Glutamatergic neuron (in vitro differentiated cells): Measurements from ENCODE around the gene ALOX15B. TPM values are rescaled to one million over a fixed set of nuclear protein-coding genes. Genes with fewer than 3 reads are reported as not detected.
A peak's percentile ranks its signal among the peaks of the same experiment; 100 is the strongest.

Experiments
- DNase-seq: peaks from one replicate; pipeline ENCODE4 v3.0.0; 2022
- H3K27ac Mint-ChIP-seq: one replicate; pipeline ENCODE4 v1.8.0; 2020; ENCODE audit warnings: mild to moderate bottlenecking, mixed read lengths, inconsistent platforms; ENCODE audit not compliant: unreplicated experiment
- H3K27me3 Mint-ChIP-seq: one replicate; pipeline ENCODE4 v1.8.0; 2020; ENCODE audit warnings: mild to moderate bottlenecking, moderate library complexity, mixed read lengths, inconsistent platforms; ENCODE audit not compliant: unreplicated experiment
- H3K36me3 Mint-ChIP-seq: one replicate; pipeline ENCODE4 v1.8.0; 2020; ENCODE audit warnings: mild to moderate bottlenecking, mixed read lengths, inconsistent platforms; ENCODE audit not compliant: unreplicated experiment
- H3K4me1 Mint-ChIP-seq: one replicate; pipeline ENCODE4 v1.8.0; 2020; ENCODE audit warnings: mild to moderate bottlenecking, low read depth, mixed read lengths, inconsistent platforms; ENCODE audit not compliant: unreplicated experiment
- H3K4me3 Mint-ChIP-seq: one replicate; pipeline ENCODE4 v1.8.0; 2020; ENCODE audit warnings: mild to moderate bottlenecking, mixed read lengths, inconsistent platforms; ENCODE audit not compliant: unreplicated experiment
- H3K9me3 Mint-ChIP-seq: one replicate; pipeline ENCODE4 v1.8.0; 2020; ENCODE audit warnings: mild to moderate bottlenecking, moderate library complexity, mixed read lengths, inconsistent platforms; ENCODE audit not compliant: unreplicated experiment
- long read RNA-seq: library from polyadenylated mRNA; unstranded; transcript quantifications from one replicate; pipeline ENCODE4 v2.0.0, GENCODE V29; 2020; ENCODE audit not compliant: unreplicated experiment
- total RNA-seq: library from RNA; stranded (reverse); fragmentation: NEBNext Ultra II Directional; extraction: Animal tissue kit (Norgen Biotek cat#: 25700); gene quantifications from one replicate; pipeline ENCODE4 v1.2.1, GENCODE V29; 2021; ENCODE audit not compliant: unreplicated experiment
- TF ChIP-seq, protein P1 (sequence below): fragments of 200-600 bp; sonication (generic); IDR thresholded peaks from one replicate; pipeline ENCODE4 v1.5.0; 2021; ENCODE audit not compliant: partially characterized antibody, unreplicated experiment

The ALOX15B gene, protein sequence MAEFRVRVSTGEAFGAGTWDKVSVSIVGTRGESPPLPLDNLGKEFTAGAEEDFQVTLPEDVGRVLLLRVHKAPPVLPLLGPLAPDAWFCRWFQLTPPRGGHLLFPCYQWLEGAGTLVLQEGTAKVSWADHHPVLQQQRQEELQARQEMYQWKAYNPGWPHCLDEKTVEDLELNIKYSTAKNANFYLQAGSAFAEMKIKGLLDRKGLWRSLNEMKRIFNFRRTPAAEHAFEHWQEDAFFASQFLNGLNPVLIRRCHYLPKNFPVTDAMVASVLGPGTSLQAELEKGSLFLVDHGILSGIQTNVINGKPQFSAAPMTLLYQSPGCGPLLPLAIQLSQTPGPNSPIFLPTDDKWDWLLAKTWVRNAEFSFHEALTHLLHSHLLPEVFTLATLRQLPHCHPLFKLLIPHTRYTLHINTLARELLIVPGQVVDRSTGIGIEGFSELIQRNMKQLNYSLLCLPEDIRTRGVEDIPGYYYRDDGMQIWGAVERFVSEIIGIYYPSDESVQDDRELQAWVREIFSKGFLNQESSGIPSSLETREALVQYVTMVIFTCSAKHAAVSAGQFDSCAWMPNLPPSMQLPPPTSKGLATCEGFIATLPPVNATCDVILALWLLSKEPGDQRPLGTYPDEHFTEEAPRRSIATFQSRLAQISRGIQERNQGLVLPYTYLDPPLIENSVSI
- total RNA-seq = not detected
- long read RNA-seq = 0 reads

DNA sequence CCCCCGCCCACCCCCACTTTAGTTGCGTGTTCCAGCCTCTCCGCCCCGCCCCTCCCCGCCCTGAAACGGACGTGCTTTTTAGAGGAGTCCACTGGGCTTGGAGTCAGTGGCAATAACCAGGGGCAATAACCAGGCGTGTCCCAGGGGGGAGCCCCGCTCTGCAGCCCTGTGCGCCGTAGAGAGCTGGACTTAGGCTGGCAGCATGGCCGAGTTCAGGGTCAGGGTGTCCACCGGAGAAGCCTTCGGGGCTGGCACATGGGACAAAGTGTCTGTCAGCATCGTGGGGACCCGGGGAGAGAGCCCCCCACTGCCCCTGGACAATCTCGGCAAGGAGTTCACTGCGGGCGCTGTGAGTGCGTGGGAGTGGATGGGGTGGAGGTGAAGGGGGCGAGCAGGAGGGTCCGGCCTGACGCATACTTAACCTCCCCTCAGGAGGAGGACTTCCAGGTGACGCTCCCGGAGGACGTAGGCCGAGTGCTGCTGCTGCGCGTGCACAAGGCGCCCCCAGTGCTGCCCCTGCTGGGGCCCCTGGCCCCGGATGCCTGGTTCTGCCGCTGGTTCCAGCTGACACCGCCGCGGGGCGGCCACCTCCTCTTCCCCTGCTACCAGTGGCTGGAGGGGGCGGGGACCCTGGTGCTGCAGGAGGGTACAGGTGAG lies at the start of gene ALOX15B:
TSS of gene ALOX15B (plus strand) at position 106 of the 657 bp plus-strand sequence. CDS start at position 203, 97 bp downstream.
- no peaks in the 10 kb centered on the region for H3K9me3 Mint-ChIP-seq
- H3K27ac Mint-ChIP-seq = no peak within 1 kb of the TSS
- no peaks in the 10 kb centered on the region for H3K36me3 Mint-ChIP-seq
- peaks cover 17% of the 10 kb centered on the region for H3K27me3 Mint-ChIP-seq
- no peak within 1 kb of the TSS for H3K4me3 Mint-ChIP-seq
- no peak for DNase-seq
- H3K4me1 Mint-ChIP-seq = no peaks in the 10 kb centered on the region
- TF ChIP-seq, protein P1, sequence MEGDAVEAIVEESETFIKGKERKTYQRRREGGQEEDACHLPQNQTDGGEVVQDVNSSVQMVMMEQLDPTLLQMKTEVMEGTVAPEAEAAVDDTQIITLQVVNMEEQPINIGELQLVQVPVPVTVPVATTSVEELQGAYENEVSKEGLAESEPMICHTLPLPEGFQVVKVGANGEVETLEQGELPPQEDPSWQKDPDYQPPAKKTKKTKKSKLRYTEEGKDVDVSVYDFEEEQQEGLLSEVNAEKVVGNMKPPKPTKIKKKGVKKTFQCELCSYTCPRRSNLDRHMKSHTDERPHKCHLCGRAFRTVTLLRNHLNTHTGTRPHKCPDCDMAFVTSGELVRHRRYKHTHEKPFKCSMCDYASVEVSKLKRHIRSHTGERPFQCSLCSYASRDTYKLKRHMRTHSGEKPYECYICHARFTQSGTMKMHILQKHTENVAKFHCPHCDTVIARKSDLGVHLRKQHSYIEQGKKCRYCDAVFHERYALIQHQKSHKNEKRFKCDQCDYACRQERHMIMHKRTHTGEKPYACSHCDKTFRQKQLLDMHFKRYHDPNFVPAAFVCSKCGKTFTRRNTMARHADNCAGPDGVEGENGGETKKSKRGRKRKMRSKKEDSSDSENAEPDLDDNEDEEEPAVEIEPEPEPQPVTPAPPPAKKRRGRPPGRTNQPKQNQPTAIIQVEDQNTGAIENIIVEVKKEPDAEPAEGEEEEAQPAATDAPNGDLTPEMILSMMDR = no peak

DNA sequence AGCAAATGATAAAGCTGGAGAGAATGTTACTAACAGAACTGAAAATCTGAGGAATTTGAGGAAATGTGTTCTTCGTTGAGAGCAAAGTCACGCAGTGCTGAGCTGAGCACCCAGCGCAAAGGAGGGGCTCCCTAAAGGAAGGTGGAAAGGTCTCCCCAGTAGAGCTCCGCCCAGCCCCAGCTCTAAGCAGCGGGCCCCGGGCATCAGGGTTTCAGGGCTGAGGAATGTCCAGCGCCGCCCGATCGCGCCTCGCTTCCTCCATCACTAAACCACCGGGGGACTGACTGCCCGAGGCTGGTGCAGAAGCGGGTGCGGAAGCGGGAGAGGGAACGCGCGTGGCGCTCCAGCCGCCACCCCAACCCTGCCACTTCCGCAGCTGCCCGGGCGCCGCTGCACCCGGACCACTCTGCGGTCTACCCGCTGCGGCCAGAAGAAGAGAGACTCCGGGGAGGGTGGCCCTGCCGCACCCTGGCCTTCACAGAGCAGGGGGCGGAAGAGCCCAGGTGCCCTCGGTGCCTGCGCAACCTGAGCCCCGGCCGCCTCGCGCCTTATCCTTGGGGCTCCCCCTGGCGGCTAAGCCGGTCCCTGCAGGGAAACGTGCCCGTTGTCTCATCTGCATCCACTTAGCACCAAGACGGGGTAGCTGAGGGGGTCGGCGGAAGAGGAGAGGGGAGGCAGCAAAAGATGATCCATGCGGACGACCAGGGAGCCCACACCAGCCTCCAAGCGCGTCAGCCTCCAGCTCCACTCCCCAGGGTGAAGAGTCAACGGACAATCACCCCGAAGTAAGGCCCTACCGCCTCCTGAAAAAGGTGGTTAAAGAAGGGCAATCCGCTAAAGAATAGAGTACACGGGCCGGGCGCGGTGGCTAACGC lies 48.8 kb upstream of the ALOX15B start:
- DNase-seq = peak; percentile 93
- H3K9me3 Mint-ChIP-seq = no peaks in the 10 kb centered on the region
- peaks cover 2% of the 10 kb centered on the region for H3K27me3 Mint-ChIP-seq
- peak overlapping the region; percentile 84 for H3K4me3 Mint-ChIP-seq
- TF ChIP-seq, protein P1 = peak; percentile 98
- no peaks in the 10 kb centered on the region for H3K36me3 Mint-ChIP-seq
- no peaks in the 10 kb centered on the region for H3K4me1 Mint-ChIP-seq
- H3K27ac Mint-ChIP-seq = no peak overlapping the region

DNA sequence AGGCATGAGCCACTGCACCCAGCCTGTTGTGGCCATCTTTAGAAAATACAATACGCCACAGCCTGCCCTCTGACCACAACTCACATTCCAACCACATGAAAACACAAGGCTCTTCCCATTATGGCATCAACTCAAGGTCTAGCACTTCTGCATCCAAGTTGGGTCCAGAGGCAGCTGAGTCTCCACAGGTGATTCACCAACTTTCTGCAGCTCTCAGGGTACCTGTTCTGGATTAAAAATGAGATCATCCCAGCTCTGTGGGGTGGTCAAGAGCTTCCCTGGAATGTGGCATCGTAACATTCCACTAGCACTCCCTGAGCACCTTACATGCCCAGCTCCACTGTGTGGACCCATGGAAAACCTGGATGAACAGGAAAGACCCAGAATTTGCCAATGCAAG lies 46.3 kb upstream of the ALOX15B start:
- TF ChIP-seq, protein P1 = no peak
- no peak overlapping the region for H3K4me3 Mint-ChIP-seq
- no peak for DNase-seq
- no peak overlapping the region for H3K27ac Mint-ChIP-seq
- no peaks in the 10 kb centered on the region for H3K36me3 Mint-ChIP-seq
- no peaks in the 10 kb centered on the region for H3K4me1 Mint-ChIP-seq
- no peaks in the 10 kb centered on the region for H3K27me3 Mint-ChIP-seq
- H3K9me3 Mint-ChIP-seq = no peaks in the 10 kb centered on the region

DNA sequence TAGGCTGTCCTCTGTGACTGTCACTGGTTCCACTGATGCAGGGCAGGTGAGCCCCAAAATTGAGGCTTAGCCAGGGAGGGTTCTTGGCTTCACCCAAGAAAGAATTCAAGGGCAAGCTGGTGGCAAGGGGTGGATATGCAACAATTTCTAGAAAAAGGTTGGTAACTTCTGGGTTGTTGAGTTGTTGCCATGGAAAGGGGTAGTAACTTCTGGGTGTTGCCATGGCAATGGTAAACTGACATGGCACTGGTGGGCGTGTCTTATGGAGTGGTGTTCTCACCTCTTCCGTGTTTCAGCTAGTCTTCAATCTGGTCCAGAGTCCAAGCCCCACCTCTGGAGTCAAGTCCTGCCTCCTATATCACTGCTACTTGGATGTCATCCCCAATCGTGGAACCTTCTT lies 45.9 kb upstream of the ALOX15B start:
- no peak for DNase-seq
- Mint-ChIP-seq H3K27ac (no peak overlapping the region), H3K9me3 (no peaks in the 10 kb centered on the region), H3K27me3 (no peaks in the 10 kb centered on the region), H3K36me3 (no peaks in the 10 kb centered on the region), H3K4me1 (no peaks in the 10 kb centered on the region), H3K4me3 (no peak overlapping the region)
- TF ChIP-seq, protein P1 = no peak
